Lower lobe of right lung (tissue), 2 donors: ENCODE results near the gene PKIG. TPM values are rescaled to one million over a fixed set of nuclear protein-coding genes. Genes with fewer than 3 reads are reported as not detected.
A peak's percentile ranks its signal among the peaks of the same experiment; 100 is the strongest.

Experiments used
- ATAC-seq, 2 donors: fragments of 200-7000 bp; cut with Tn5 transposase; one replicate each; pipeline ENCODE4 v1.9.1; 2020 to 2022; ENCODE audit warnings: mild to moderate bottlenecking in 2 of 2, moderate library complexity in 2 of 2
- DNase-seq: peaks from one replicate; pipeline ENCODE4 v3.0.0-alpha.2; 2020
- H3K27ac ChIP-seq: fragments of 200-600 bp; one replicate; pipeline ENCODE4 v1.8.0; 2022
- H3K27me3 ChIP-seq: fragments of 200-600 bp; one replicate; pipeline ENCODE4 v1.8.0; 2022; ENCODE audit warnings: low read depth
- H3K36me3 ChIP-seq: fragments of 200-600 bp; one replicate; pipeline ENCODE4 v1.8.0; 2022; ENCODE audit warnings: mild to moderate bottlenecking
- H3K4me1 ChIP-seq: fragments of 200-600 bp; one replicate; pipeline ENCODE4 v1.8.0; 2022
- H3K4me3 ChIP-seq: fragments of 200-600 bp; one replicate; pipeline ENCODE4 v1.8.0; 2022; ENCODE audit warnings: mild to moderate bottlenecking
- H3K9me3 ChIP-seq: fragments of 200-600 bp; one replicate; pipeline ENCODE4 v1.8.0; 2022
- intact Hi-C: fragments of 100-400 bp; cut with DNase I; formaldehyde crosslinking; loops from one replicate; pipeline ENCODE4 v1.11.0; 2022
- total RNA-seq: library from RNA; stranded (reverse); fragmentation: NEBNext Ultra II Directional; extraction: Animal tissue kit (Norgen Biotek cat#: 25700); gene quantifications from one replicate; pipeline ENCODE4 v1.2.1, GENCODE V29; 2021
- TF ChIP-seq, protein P1 (sequence below): fragments of 200-600 bp; IDR thresholded peaks from one replicate; pipeline ENCODE4 v1.8.0; 2022; ENCODE audit warnings: antibody characterized with exemption, mild to moderate bottlenecking
- donor health status: DM: no; HTN: yes; CAD: no; lungs with severe emphysema.

Gene PKIG
- total RNA-seq, 1 donor from 2014 or later: 61.6 TPM

DNA sequence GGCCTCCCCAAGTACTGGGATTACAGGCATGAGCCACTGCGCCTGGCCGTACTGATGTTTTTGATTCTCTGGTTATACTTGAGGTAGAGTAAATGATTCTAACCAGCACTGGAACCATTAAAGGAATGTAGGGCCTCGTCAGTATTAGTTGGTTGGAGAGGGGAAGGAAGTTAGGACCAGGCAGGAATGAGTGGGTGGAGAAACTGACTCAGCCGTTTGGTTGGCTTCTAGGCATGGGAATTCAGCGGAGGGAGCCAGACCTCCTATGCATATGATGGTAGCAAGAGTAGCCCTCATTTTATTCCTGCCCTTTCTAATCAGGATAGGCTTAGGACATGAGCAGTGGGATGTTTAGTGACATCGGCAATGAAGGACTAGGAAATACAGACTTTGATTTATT lies 41.5 kb upstream of the PKIG start:
- Histone ChIP-seq H3K27ac (no peak overlapping the region), H3K4me1 (peaks cover 34% of the 10 kb centered on the region), H3K27me3 (no peaks in the 10 kb centered on the region), H3K36me3 (no peaks in the 10 kb centered on the region), H3K4me3 (no peak overlapping the region), H3K9me3 (no peaks in the 10 kb centered on the region)
- ATAC-seq (no peak), DNase-seq (no peak)
- TF ChIP-seq, protein P1, sequence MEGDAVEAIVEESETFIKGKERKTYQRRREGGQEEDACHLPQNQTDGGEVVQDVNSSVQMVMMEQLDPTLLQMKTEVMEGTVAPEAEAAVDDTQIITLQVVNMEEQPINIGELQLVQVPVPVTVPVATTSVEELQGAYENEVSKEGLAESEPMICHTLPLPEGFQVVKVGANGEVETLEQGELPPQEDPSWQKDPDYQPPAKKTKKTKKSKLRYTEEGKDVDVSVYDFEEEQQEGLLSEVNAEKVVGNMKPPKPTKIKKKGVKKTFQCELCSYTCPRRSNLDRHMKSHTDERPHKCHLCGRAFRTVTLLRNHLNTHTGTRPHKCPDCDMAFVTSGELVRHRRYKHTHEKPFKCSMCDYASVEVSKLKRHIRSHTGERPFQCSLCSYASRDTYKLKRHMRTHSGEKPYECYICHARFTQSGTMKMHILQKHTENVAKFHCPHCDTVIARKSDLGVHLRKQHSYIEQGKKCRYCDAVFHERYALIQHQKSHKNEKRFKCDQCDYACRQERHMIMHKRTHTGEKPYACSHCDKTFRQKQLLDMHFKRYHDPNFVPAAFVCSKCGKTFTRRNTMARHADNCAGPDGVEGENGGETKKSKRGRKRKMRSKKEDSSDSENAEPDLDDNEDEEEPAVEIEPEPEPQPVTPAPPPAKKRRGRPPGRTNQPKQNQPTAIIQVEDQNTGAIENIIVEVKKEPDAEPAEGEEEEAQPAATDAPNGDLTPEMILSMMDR: no peak
- intact Hi-C loops: no loop called here

DNA sequence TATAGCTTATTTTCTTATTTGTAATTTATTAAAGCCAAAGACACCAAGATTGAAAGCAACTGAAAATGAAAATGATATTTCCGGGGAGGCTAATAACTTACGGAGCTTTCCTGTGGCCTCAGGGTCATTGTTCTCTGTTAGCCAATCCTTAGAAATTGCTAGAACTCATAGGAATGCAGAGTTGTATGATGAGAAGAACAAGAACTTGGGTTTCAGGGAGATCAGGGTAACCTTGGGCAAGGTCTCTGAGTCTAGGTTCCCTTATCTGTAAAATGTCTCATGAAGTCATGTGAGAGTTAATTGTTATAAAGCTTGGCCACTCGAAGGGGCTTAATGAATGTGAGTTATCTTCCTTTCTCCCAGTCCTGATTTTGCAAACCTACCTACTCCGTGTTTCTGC lies 40.4 kb upstream of the PKIG start:
- intact Hi-C loops: no loop called here
- DNase-seq: no peak
- no peak overlapping the region for H3K27ac ChIP-seq

DNA sequence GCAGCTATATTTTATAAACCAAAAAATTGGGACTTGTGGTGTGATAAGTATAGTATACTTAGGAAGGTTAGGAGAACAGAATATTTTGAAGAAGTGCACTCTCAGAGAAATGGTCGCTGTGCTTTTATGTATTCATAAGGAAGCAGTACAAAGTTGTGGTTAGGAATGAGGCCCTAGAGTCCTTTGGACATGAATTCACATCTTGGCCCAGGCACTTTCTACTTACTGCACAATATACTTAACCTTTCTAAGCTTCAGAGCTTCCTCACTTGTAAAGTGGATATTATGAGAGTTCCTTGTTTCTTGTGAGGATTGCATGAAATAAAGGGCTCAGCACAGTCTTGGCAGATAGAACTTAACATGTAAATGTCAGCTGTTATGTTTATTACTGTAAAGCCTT lies 39.5 kb upstream of the PKIG start:
- H3K4me3 ChIP-seq: no peak overlapping the region
- H3K27me3 ChIP-seq: no peaks in the 10 kb centered on the region
- H3K27ac ChIP-seq: no peak overlapping the region
- no peaks in the 10 kb centered on the region for H3K36me3 ChIP-seq
- intact Hi-C loops: no loop called here
- no peaks in the 10 kb centered on the region for H3K9me3 ChIP-seq
- ATAC-seq (no peak), DNase-seq (no peak)
- TF ChIP-seq, protein P1: no peak
- H3K4me1 ChIP-seq: peaks cover 34% of the 10 kb centered on the region

More for the DNA sequence above, 40.4 kb upstream of the PKIG start:
- Histone ChIP-seq H3K36me3 (no peaks in the 10 kb centered on the region), H3K4me1 (peaks cover 34% of the 10 kb centered on the region), H3K9me3 (no peaks in the 10 kb centered on the region), H3K4me3 (peak overlapping the region; percentile 7), H3K27me3 (no peaks in the 10 kb centered on the region)
- TF ChIP-seq, protein P1: no peak
- ATAC-seq: no peak

DNA sequence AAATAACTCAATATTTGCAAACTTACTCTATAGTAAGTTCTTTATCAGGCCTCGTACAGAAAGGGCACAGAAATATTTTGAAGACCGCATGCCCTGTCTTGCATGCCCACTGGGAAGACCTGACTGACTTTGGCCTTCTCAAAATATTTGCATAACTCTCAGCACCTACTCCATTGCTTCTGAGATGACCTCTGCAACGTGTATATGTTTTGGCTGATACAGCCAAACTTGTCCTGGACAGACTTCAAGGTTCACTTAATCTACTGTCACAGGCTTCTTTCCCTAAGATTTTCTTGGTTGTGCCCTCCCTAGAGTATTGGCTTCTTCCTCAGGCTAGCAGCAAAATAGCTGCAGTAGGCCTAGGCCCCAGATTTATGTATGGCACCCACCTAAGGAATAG lies 39.0 kb upstream of the PKIG start:
- H3K4me1 ChIP-seq: peaks cover 34% of the 10 kb centered on the region
- H3K27me3 ChIP-seq: no peaks in the 10 kb centered on the region
- no peaks in the 10 kb centered on the region for H3K9me3 ChIP-seq
- ATAC-seq (no peak), DNase-seq (no peak)
- no peaks in the 10 kb centered on the region for H3K36me3 ChIP-seq
- intact Hi-C loops: no loop called here
- no peak overlapping the region for H3K4me3 ChIP-seq
- TF ChIP-seq, protein P1: no peak
- H3K27ac ChIP-seq: no peak overlapping the region

DNA sequence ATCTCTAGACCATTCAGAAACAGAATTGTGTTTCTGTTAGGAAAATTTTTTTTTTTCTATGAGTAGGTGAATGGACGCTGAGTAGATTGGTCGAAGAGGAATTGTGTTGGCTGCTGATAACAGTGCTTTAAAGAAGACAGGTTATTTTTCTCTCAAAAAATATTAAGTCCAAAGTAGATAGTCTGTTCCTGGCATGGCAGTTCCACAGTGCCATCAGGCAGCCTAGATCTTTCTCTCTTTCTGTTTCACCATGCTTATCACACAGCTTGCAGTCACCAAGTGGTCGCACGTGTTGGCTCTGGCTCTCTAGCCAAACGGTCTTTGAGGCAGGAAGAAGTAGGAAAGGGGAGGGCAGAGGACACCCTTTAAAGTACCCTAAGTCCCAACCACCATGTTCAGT lies 38.1 kb upstream of the PKIG start:
- Histone ChIP-seq H3K36me3 (no peaks in the 10 kb centered on the region), H3K9me3 (no peaks in the 10 kb centered on the region), H3K27me3 (no peaks in the 10 kb centered on the region), H3K27ac (no peak overlapping the region), H3K4me1 (peaks cover 34% of the 10 kb centered on the region), H3K4me3 (no peak overlapping the region)
- DNase-seq (no peak), ATAC-seq (no peak)
- intact Hi-C loops: no loop called here
- TF ChIP-seq, protein P1: no peak

DNA sequence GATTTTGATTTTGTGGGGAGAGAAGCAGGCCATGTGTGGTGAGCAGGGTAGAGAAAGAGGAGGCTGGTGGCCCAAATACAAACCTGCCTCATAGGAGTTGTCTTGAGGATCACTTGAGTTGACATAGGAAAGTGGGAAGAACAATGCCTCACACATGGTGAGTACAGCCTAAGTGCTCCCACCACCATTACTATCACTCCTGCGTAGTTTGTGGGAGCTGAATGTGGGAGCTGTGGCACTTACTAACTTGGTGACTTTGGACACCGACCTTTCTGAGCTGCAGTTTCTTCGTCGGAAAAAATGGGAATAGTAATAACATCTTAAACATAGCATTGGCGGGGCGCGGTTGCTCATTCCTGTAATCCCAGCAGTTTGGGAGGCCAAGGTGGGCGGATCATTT lies 35.0 kb upstream of the PKIG start:
- DNase-seq (no peak), ATAC-seq (no peak)
- TF ChIP-seq, protein P1: no peak
- H3K4me3 ChIP-seq: no peak overlapping the region
- H3K27me3 ChIP-seq: no peaks in the 10 kb centered on the region
- intact Hi-C loops: no loop called here
- no peaks in the 10 kb centered on the region for H3K36me3 ChIP-seq
- peak overlapping the region; percentile 49 for H3K27ac ChIP-seq
- H3K4me1 ChIP-seq: peaks cover 19% of the 10 kb centered on the region
- H3K9me3 ChIP-seq: no peaks in the 10 kb centered on the region
